GM18502 (cell line): ENCODE measurements around the gene STX8.

Experiments used
- ATAC-seq: cut with Tn5 transposase; IDR thresholded peaks from one replicate; pipeline ENCODE4 v1.9.1; 2021; ENCODE audit warnings: mild to moderate bottlenecking; ENCODE audit not compliant: unreplicated experiment, poor library complexity

STX8 gene

GRCh38 chr17:9322326-9322725 lies 253.3 kb downstream of the STX8 start:
- no peak for ATAC-seq

DNA sequence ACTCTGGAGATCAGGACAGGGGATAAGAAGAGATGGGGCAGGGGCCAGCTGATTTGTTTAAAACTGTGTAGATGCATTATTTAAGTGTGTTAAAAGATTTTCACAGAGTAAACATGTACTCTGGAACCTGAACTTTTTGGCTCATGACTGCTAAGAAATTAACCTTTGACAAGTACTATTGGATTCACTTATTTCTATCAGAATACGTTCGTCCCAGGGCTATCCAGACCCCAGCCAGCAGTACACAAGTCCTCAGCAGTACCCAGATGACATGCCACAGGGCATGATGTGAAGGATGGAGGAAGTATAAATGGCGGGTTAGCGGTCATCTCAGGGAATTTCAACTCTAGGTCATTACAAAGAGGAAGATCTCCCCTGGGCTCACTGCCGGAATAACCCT lies 253.7 kb downstream of the STX8 start:
- ATAC-seq = no peak

DNA sequence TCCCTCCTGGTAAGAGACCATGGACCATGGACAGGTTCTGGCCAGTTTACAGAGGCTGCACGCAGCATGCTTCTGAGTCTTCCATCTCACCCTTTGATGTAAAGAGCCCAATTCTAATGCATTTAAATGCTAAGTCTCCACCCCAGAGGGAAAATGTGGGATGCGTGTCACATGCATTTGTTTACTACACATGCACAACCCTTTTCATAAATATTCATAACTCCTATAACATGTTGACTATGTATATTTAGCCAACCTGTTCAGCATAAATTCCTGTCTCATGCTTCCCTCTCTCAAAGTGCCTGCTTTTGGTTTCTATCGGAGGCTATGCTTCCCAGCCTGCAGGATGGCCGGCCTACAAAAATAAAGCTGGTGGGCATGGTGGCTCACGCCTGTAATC lies 260.3 kb downstream of the STX8 start:
- no peak for ATAC-seq

GRCh38 chr17:9313346-9313745 lies 262.3 kb downstream of the STX8 start:
- ATAC-seq = no peak

DNA sequence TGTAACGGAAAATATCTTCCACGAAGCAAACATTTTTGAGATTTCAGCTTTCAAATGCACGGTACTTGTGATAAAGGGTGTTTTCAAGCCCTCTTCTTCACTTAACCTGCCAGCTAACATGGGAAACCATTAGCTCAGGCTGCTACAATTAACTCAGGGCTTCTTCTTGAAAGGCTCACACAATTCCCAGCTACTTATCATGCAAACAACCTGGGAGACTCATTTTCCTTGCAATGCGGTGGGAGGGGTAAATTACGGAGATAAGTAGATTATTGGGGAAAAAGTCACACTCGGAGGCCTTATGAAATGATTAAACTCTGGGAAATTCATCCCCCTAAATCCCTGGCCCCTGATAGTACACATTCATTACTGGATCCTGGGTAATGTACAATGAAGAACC lies 266.4 kb downstream of the STX8 start:
- ATAC-seq = no peak

GRCh38 chr17:9308069-9308468 lies 267.6 kb downstream of the STX8 start:
- ATAC-seq = no peak

GRCh38 chr17:9307313-9307998 lies 268.2 kb downstream of the STX8 start:
- ATAC-seq = no peak

GRCh38 chr17:9306086-9306485 lies 269.5 kb downstream of the STX8 start:
- ATAC-seq = no peak

DNA sequence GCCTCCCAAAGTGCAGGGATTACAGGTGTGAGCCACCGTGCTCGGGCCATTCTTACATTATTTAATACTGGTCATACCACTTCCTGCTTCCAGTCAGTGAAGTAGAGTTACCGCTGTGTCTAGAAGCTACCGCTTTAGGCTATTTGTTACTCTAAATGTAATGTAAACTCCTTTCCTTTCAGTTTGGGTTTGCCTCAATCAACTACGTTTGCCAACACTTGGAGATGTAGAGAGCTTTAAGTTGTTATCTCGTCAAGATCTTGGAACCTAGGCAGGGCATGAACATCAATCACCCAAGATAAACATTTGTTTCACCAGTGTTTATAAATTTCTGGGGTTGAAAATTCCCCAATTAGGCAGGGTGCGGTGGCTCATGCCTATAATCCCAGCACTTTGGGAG lies 275.9 kb downstream of the STX8 start:
- no peak for ATAC-seq

GRCh38 chr17:9298776-9299295 lies 276.8 kb downstream of the STX8 start:
- ATAC-seq = no peak

- ATAC-seq = no peak
Measured at GRCh38 chr17:9298135-9298534, 277.5 kb downstream of the STX8 start.

- no peak for ATAC-seq
Measured at GRCh38 chr17:9294661-9295210, 280.9 kb downstream of the STX8 start.

- ATAC-seq = no peak
Measured at GRCh38 chr17:9292561-9292941, 283.1 kb downstream of the STX8 start.

GRCh38 chr17:9291912-9292560 lies 283.6 kb downstream of the STX8 start:
- ATAC-seq = no peak

- no peak for ATAC-seq
Measured at GRCh38 chr17:9290226-9290613, 285.4 kb downstream of the STX8 start.

DNA sequence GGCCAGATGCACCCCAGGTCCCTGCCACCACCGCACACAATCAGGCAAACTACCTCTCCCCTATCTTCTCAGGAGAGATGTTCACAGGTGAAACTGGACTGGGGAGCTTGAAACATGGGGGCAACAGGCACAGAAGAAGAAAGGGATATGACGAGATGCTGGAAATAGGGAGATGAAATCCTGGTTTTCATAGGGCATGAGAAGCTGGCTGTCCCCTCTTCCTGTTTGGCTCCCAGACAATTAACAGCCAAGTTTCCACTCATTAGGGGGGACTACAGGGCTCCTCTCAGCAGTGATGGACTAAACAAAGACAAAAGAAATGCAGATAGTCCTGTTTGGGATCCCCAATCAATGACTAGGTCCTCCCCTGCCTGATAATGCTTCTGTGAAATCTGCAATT lies 288.3 kb downstream of the STX8 start:
- ATAC-seq = no peak

DNA sequence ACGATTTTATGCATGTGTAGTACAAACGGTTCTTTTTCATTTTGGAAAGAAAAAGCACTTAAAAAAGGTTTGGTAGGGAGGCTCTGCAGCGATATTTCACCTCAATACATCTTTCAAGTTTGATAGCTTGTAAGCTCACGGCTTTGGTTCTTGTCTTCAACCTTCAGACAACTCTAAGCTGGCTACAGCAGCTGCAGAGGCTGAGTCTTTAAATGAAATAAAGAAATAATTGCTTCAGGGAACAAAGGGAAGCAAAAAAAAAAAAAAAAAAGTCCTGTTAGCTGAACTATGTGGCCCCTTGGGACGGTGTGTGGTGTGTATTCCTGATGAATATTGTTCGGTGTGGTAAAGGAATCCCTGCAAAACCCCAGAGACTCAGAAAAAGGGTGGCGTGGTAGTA lies 289.2 kb downstream of the STX8 start:
- no peak for ATAC-seq

DNA sequence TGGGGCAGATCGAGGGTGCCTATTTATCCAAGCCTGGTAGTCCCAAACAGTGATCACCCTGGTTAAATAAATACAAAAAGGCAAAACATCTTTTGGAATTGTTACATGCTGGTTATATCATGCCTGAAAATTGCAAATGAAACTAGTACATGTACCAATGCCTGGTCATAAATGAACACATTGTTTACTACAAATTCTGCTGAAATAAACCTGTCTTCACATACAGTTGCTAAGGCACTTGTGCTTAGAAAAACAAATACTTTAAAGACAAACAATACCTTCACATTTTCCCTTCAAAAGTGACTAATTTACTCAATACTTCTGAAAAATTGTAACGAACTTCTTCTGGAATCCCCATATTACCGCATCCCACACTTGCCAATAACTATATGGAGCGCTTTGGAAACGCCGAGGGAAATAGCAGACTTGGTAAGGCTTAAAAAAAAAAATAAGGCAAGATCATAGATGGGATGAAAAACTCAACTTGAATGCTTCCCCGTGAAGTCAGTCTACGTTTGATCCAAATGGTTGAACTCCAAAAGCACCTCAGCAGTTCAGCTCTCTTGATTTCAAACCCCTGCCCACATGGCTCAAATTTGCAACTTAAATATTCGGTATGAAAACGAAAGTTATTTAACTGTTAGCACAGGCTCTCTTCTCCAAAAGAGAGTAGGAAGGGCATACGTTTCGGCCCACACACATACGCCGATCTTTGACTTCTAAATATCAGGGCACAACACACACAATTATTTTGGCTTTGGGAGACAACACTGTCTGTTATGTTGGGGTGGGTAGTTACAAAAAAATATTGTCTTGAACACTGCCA lies 289.8 kb downstream of the STX8 start:
- ATAC-seq = no peak

DNA sequence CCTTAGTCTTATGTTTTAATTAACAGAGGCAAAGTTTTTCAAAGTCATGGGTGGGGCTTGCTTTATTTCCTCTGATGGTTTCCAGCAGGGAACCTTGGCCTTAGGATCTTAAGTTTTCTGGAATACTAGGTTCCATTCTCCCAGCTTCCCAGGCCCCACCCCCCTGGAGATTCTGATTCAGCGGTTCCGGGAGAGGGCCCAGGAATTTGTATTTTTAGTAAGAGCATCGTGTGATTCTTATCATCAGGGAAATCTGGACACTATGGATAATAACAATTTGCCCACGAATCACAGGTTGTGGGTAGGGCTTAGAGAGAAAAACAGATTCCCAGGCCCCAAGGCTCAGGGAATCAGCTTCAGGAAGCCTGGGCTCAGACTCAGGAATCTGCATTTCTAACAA lies 290.7 kb downstream of the STX8 start:
- ATAC-seq = no peak

GRCh38 chr17:9283909-9284308 lies 291.7 kb downstream of the STX8 start:
- ATAC-seq = no peak

DNA sequence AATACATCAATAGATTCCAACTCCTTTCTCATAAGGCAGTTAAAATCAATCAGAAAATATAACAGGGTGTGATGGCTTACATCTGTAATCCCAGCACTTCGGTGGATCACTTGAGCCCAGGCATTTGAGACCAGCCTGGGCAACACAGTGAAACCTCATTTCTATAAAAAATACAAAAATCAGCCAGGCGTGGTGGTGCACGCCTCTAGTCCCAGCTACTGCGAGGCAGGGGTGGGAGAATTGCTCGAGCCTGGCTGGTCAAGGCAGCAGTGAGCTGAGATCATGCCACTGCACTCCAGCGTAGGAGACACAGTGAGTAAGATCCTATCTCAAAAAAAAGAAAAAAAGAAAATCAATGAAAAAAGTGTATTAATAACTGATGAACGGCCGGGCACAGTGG lies 295.7 kb downstream of the STX8 start:
- ATAC-seq = no peak
